ENCODE measurements around the gene FAM83G.
A peak's percentile ranks its signal among the peaks of the same experiment; 100 is the strongest.
"Not testable (repeated sequence)": the region's sequence is repeated elsewhere in the genome, so short reads cannot be mapped to it uniquely, and the experiment has no call there.

FAM83G gene, protein sequence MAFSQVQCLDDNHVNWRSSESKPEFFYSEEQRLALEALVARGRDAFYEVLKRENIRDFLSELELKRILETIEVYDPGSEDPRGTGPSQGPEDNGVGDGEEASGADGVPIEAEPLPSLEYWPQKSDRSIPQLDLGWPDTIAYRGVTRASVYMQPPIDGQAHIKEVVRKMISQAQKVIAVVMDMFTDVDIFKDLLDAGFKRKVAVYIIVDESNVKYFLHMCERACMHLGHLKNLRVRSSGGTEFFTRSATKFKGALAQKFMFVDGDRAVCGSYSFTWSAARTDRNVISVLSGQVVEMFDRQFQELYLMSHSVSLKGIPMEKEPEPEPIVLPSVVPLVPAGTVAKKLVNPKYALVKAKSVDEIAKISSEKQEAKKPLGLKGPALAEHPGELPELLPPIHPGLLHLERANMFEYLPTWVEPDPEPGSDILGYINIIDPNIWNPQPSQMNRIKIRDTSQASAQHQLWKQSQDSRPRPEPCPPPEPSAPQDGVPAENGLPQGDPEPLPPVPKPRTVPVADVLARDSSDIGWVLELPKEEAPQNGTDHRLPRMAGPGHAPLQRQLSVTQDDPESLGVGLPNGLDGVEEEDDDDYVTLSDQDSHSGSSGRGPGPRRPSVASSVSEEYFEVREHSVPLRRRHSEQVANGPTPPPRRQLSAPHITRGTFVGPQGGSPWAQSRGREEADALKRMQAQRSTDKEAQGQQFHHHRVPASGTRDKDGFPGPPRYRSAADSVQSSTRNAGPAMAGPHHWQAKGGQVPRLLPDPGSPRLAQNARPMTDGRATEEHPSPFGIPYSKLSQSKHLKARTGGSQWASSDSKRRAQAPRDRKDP
- 1.5 to 17.8 (median 7.5) reads per million in 17 experiments for total RNA-seq

DNA sequence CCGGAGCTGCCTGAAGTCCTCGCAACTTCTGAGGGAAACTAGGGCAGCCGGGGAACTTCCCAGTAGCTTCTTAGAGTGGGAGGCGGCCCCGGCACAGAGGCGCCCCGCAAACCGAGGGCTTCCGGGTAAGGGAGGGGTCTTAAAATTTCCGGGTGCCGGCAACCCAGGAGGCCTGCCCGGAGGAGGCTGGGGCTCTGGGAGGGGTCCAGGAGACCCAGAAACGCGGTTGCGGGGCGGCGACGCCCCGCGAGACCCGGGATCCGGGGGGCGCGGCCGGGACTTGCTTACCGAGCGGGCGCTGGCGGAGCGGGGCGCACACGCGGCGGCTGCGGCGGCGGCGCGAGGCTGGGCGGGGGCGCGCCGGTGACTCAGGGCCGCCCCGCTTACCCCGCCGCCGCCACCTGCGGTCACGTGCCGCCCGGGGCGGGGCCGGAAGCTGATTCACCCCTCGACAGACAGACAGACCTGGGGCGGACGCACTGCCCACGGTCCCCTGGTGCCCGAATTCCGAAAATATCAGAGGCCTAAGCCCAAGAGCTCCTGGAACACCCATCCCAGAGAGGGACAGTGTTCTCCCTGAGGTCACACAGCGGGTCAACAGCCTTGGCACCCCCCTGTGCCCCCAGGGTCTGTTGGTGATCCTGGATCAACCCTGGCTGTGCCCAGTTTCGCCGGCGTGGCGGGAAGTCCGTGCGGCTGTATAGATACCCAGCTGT, at the start of gene FAM83G:
FAM83G (minus strand) TSS at position 344 of the 716 bp plus-strand sequence. CDS start 723 bp downstream, outside the sequence.
- peak; percentile 54 to 87 (median 69) for DNase-seq

DNA sequence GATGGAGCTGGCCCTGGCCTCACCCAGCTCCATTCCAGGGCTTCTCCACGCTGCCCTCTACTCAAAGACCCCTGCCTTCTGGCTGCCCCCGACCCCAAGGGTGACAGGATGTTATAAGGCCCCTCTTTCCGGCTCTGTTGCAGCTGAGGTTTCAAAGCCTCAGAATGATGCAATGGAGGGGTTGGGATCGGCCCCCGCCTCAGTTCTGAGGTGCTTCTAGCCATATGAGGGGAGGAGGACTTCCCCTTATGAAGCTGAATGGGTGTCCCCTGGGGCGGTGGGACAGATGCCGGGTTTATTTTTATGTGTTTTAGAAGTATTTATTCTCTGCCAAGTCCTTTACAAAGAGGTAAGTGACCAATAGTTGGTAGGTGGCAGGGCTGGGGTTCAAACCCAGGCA, 44.3 kb upstream of the FAM83G start:
- DNase-seq: not testable (repeated sequence)

DNA sequence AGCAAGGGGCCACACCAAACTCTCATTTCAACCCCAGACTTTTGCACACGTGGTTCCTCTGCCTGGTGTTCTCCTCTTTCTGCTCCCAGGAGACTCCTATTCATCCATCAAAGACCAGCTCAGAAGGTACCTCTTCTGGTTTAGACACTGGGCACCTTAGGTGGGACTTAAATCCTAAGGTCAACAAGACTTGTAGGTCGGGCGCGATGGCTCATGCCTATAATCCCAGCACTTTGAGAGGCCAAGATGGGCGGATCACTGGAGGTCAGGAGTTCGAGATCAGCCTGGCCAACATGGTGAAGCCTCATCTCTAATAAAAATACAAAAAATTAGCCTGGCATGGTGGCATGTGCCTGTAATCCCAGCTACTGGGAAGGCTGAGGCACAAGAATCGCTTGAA, 42.9 kb upstream of the FAM83G start:
- DNase-seq: not testable (repeated sequence)

DNA sequence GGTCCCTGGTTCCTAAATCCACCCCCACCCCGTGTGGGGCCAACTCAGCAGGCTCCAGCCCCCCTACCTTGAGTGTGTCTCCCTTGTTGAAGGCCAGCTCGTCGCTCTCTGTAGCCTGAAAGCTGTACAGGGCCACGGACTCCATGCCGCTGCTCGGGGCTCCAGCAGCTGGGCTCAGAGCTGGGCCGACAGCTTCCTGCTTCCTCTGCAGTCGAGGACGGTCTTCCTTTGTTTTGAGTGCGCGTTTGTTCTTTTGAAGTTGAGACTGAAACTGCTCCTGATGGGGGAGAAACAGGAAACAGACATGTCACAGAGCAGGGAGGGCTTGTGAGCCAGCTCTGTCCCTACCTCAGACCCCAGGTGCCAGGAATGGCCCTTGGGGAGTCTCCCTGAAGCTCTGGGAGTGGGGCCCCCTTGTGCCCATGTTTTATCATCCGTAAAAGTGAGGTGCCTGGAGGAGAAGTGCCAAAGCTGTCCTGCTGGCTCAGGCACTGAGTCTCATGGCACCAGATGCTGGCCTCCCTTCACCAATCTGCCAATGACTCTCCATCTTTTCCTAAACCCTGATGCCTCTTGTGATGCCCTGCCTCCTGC, 42.3 kb upstream of the FAM83G start, which contains the start of gene GRAP:
GRAP (minus strand) TSS at position 176 of the 594 bp plus-strand sequence; CDS start at position 145, 31 bp downstream.
- not testable (repeated sequence) for DNase-seq

DNA sequence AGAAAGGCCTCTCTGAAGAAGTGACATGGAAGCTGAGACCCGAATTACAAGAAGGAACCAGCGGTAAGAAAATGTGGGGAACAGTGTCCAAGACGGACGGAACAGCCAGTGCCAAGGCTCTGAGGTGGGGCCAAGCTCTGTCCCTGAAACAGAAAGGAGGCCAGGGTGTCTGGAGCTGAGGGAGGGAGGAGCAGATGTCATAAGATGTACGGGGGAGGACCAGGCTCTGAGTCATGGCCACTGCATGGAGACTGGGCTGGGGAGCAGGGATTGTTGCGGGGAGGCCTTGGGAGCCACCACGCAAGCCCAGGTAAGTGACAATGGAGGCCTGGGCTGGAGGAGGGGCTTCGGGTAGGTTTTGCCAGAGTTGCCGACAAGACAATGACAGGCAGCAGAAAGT, 40.1 kb upstream of the FAM83G start:
- DNase-seq: not testable (repeated sequence)

DNA sequence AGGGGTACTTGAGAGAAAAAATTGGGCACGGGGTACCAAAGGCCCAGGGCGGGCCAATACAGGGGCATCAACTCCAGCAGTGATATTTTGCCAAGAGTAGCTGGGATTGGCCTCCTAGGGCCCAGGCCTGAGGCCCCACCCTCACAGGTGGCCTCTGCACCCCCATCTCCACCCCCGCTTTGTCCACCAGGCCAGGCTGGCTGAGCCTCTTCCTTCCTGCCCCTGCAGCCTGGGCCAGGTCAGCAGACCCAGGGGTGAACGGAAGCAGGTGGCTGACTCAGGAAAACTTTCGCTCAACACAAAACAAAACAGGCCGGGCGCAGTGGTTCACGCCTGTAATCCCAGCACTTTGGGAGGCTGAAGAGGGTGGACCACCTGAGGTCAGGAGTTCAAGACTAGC, 38.5 kb upstream of the FAM83G start:
- not testable (repeated sequence) for DNase-seq

DNA sequence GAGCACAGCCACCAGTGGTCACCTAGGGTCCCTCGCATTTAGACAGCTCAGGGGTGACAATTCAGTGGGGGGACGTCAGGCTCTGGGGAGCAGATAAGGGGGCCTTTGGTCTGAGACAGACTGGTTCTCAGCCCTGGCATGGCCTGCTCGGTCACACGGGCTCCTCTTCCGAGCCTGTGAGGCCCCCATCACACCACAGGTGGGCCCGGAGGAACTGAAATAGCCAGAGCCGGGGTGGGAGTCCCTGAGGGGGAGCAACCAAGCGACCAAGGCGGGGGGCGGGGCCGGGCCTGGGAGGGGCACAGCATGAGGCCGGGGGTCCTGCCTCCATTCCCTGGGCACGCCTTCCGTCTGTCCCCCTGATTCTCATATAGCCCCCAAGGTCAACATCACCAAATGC, 37.8 kb upstream of the FAM83G start:
- DNase-seq: not testable (repeated sequence)

DNA sequence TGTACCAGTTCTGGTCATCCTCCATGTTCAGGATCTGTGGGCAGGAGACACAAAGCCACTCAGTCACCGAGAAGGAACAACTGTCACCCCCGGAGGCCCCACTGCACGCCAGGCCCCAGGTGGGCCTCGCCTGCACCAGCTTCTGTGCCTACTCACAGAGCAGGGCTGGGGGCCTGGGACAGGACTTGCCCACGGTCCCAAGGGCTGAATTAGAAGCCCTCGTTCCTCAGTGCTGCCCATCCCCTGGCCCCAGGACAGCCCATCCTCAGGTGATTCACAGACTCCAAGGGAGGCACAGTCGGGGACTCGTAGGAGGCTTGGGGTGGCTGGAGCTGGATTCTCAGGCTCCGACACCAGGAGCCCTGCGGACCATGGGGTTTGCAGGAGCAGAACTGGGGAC, 37.3 kb upstream of the FAM83G start:
- DNase-seq: not testable (repeated sequence)

DNA sequence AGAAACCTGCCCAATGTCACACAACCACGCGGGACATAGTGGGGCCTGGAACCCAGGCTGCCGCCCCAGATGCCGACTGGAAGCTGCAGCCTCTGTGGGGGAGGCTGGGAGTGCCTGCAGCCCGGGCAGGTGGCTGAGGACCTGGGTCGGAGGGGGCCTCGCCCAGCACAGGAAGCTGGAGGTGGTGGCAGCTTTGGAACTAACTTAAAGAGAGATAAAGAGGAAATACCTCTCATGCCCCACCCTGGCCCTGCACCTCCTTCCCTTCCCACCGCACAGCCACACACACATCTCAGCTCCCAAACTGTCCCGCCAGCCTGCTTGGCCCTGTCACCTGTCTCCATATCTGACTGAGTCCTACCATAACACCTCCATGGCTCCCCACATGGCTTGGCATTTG, 35.8 kb upstream of the FAM83G start:
- not testable (repeated sequence) for DNase-seq

DNA sequence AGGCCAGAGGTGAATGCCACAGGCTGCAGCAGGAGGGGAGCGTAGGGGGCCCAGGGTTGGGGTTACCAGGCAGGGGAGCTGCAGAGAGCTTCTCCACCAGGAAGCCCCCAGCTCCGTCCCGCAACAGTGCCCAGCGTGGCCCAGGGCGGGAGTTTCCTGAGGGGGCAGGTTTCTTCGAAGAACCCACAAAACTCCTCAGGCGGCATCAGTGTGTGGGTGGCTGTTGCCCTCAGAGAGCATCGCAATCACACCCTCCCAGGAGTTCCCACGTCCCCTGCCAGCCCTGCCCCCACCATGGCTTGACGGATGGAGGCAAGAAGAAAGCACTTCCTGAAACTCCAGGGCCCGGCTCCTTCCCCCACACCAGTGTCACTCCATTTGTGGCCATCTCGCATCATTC, 34.2 kb upstream of the FAM83G start:
- DNase-seq: not testable (repeated sequence)

DNA sequence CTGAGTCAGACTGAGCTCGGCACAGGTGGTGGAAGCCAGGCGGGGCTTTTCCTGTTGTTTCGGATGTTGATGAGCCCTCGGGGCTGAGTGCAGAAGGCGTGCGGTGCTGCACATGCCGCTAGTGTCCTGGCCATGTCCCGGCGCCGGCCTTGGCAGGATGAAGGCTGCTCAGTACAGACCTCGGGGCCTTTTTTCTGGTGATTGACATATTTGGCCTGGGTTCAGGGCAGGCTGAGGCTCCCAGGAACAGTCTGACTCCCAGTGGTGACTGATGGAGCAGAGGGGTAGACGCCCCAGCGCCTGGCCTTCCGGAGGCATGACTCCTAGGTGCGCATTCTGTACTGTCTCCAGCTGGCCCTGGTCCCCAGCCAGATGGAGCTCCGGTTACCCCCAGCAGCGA, 33.4 kb upstream of the FAM83G start:
- not testable (repeated sequence) for DNase-seq

DNA sequence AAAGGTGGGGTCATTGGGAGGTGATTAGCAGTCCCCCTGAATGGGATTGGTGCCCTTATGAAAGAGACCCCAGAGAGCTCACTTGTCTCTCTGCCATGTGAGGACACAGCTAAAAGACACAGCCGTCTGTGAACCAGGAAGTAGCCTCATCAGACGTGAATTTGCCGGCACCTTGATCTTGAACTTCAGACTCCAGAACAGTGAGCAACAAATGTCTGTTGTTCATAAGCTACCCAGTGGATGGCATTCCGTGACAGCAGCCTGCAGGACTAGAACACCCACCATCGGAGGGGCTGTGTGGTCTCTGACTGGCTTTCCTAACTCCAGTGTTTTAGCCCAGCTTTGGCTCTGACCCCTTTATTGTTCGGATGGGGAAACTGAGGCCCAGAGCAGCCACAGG, 33.0 kb upstream of the FAM83G start:
- DNase-seq: not testable (repeated sequence)

DNA sequence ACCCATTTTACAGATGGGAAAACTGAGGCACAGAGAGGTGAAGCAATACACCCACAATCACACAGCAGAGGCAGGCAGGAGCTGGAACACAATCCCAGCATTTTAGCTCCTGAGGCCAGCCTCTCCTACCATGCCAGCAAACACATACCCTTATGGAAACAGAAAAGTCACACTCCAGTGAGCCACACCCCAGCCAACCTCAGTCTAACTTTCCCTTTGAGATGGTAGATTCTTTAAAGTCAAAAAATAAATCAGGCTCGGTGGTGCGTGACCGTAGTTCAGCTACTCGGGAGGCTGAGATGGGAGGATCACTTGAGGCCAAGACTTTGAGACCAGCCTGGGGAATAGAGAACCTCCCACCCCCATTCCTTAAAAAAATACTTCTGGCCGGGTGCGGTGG, 31.6 kb upstream of the FAM83G start:
- DNase-seq: not testable (repeated sequence)

DNA sequence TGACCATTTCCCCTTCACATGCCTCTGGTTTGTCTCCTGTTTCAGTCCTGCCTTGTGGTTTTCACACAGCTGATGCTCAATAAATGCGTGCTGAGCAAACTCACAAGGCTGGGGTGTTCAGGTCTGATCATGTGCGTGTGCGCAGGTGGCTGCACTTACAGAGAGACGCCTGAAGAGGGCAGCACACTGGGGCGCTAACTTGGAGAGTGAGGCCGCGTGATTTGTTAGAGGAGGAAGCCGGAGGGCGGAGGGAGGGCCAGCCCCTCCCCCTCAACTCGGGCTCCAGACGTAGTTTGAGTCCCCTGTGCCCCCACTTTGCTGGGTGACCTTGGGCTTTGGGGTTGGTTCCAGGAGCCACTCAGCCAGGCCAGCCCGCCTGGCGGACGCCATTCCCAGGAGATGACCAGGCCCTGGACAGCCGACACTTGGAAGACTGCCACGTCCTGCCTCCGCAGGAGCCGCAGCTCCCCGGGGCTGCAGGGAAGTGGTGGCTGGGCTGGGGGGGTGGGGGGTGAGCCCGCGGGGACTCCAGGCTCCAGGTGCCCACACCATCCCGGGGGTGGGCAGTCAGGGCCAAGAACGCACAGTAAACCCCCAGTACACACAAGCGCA, 27.9 kb upstream of the FAM83G start:
- not testable (repeated sequence) for DNase-seq

DNA sequence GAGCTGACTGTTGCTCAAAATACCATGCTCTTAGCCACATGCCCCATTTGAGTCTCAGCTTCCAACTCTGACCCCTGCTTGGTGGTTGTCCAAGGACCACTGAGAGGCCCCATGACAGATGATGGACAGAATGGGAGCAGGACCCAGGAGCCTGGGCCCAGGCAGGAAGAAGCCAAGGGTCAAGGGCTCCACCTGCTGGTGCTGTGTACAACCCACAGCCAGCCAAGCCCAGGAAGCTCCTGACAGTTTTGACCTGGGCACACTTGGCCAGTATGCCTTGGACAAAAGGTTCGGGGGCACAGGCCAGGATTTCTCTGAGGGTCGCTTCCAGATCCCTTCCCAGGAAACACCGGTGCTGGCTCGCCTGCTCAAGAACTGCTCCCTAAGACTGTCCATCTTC, 27.2 kb upstream of the FAM83G start:
- DNase-seq: not testable (repeated sequence)

DNA sequence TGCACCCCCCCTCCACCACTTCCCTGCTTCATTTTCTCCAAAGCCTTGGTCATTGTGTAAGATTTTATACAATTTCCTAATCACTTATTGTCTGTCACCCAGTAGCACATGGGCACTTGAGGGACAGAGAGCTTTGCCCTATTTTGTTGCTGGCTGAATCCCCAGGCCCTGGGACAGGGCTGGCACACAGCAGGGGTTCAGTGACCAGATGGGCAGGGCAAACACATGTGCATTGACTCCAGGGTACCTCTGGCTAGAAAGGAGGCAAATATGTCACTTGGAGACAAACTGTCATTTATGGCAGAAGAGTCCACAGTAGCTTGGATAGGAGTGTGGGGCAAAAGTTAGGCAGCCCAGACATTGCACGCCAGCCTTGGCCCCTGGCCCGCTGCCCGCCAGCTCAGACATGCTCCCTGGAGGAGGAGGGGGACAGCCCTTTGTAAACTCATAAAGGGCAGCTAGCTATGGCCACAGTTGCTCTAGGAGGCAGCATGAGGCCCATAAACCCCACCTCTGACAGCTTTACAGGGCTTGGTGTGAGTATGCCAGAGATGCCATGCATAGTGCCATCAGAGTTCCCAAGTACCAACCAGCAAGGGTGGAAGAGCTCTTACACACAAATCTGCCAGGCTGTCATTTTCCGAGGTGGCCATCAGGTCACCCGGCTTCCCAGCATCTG, 26.3 kb upstream of the FAM83G start:
- not testable (repeated sequence) for DNase-seq

DNA sequence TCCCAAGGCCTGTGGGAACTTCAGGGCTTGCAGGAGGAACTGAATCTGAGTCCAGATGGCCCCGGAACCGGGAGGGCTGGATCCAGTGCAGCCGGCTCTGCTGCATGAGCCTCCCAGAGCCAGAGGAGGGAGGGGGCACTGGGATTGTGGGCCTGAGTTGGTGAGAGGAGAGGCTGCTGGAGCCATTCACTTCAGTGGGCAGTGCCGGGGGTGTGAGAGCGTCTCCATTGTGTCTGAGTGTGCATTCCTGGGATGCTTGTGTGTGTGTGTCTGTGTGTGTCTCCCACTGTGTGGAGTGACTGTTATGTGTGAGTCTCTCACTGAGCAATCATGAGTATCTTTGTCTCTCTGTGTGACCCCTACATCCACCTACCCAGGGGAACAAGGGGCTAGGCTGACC, 25.2 kb upstream of the FAM83G start:
- DNase-seq: not testable (repeated sequence)

DNA sequence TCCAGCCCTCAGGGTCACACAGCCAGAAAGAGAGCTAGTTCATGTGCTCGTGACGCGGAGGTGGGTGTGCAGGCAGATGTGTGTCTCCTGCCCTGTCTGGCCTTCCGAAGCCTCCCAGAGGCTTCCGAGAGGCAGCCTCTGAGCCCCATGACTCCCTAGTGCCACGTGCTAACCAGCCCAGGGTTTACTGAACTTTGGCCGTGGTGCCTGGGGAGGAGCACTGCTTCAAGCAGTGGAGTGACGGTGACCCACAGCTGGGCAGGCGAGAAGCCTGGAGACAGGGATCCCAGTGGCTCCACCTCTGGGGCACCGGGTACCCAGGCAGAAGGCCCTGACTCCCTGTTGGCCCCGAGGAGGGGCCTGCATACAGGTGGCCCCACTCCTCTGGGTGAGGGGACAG, 24.1 kb upstream of the FAM83G start:
- not testable (repeated sequence) for DNase-seq

DNA sequence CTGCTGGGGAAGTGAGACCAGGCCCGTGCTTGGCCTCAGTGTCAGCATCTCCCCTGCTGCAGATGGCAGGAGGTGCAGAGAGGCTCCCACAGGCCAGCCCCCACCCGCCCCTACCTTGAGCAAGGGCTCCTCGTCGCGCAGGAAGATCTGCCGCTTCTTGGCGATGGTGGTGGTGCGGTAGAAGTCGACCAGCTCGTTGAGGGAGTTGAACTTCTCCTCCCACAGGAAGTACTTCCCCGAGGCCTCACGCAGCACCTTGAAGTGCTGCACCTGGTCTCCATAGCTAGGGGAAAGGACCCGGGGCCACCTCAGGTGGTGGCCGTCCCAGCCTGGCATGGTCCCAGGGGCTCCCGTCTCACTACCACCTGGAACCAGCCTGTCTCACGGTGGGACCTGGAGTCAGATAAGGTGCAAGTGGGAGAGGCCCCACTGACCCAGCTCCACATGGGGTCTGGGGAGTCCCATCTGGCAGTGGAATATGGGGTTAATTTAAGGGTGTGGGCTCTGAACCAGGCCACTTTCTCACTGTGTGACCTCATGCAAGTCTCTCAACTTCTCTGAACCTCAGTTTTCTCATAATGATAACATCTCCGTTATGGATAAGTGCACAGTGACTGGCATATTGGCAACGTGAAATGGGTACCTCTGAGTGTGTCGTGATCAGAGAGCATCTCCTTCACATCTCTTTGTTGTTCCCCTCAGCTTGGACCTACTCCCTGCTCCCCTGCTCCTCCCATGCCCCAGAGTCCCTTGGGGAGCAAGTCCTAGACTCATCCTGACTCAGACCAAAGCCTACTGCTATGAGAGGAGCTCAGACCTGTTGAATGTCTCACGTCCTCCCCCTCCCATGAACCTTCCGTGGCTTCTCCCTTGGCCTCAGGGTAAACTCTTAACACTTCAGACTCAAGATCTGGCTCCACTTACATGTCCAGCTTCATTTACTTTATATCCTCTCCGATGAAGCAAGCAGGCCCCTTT, 19.8 kb upstream of the FAM83G start:
- DNase-seq: no peak
